Lower lobe of right lung (tissue), 2 donors: ENCODE data around the gene NUDT2. TPM values are rescaled to one million over a fixed set of nuclear protein-coding genes. Genes with fewer than 3 reads are reported as not detected.

ENCODE experiments used
- ATAC-seq, 2 donors: fragments of 200-7000 bp; cut with Tn5 transposase; one replicate each; pipeline ENCODE4 v1.9.1; 2020 to 2022; ENCODE audit warnings: mild to moderate bottlenecking in 2 of 2, moderate library complexity in 2 of 2
- DNase-seq: peaks from one replicate; pipeline ENCODE4 v3.0.0-alpha.2; 2020
- H3K27ac ChIP-seq: fragments of 200-600 bp; one replicate; pipeline ENCODE4 v1.8.0; 2022
- H3K27me3 ChIP-seq: fragments of 200-600 bp; one replicate; pipeline ENCODE4 v1.8.0; 2022; ENCODE audit warnings: low read depth
- H3K36me3 ChIP-seq: fragments of 200-600 bp; one replicate; pipeline ENCODE4 v1.8.0; 2022; ENCODE audit warnings: mild to moderate bottlenecking
- H3K4me1 ChIP-seq: fragments of 200-600 bp; one replicate; pipeline ENCODE4 v1.8.0; 2022
- H3K4me3 ChIP-seq: fragments of 200-600 bp; one replicate; pipeline ENCODE4 v1.8.0; 2022; ENCODE audit warnings: mild to moderate bottlenecking
- H3K9me3 ChIP-seq: fragments of 200-600 bp; one replicate; pipeline ENCODE4 v1.8.0; 2022
- intact Hi-C: fragments of 100-400 bp; cut with DNase I; formaldehyde crosslinking; loops from one replicate; pipeline ENCODE4 v1.11.0; 2022
- long read RNA-seq: library from polyadenylated mRNA; unstranded; transcript quantifications from one replicate; pipeline ENCODE4 v2.0.0, GENCODE V29; 2021
- total RNA-seq: library from RNA; stranded (reverse); fragmentation: NEBNext Ultra II Directional; extraction: Animal tissue kit (Norgen Biotek cat#: 25700); gene quantifications from one replicate; pipeline ENCODE4 v1.2.1, GENCODE V29; 2021
- TF ChIP-seq, protein P1 (sequence below): fragments of 200-600 bp; IDR thresholded peaks from one replicate; pipeline ENCODE4 v1.8.0; 2022; ENCODE audit warnings: antibody characterized with exemption, mild to moderate bottlenecking
- donor health status: DM: no; HTN: yes; CAD: no; lungs with severe emphysema.

The NUDT2 gene
- 13.5 TPM for total RNA-seq
- long read RNA-seq, partial matches to known transcripts: 2 of 13 reads
- long read RNA-seq, other reads (novel, unspliced or antisense): 7 of 13 reads

DNA sequence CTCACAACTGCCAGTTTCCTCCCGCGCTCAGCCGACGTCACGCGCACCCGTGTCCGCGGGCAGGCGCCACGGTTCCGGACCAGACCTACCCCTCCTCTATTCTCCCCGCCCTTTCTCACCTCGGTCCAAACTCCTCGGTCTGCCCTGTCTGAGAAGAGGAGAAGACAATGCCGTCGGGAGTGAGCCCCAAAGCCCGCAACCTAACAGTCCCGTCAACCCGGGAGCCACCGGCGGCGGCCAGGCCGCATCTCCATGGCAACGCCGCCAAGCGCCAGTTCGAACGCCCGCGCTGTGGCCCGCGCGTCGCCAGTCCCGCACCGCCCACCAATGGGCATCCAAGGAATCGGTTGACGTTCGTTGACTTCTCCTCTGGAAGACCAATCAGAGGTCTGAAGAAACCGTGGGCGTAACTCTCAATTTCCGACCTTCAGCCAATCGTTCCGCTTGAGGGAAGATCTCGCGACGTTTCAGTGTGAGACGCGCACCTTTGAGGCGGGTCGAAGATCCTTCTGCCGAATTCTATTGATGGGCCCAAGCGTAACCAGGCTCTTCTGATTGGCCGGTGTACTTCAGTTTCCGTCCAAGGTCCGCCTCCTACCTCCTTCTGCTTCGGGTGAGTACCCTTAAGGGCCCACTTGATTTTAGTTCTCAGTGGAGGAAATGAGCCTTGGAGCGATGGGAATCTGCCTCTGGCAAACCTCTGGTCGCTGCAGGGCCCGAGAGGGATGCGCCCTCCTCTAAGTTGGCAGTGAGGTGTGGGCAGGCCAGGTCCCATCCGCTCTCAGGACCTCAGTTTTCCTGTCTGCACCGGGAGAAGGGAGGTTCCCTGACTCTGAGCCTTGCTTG lies at the start of gene NUDT2, which contains the start of gene KIF24:
Gene NUDT2, plus strand, starts transcription at position 583 of the 846 bp plus-strand sequence. CDS start 9,471 bp downstream, outside the sequence.
Gene KIF24, minus strand, starts transcription at position 282 of the 846 bp plus-strand sequence. CDS start 17,922 bp downstream, outside the sequence.
- Histone ChIP-seq H3K4me1 (peaks cover 17% of the 10 kb centered on the region), H3K4me3 (peak within 1 kb of the TSS; percentile 67), H3K27ac (peak within 1 kb of the TSS; percentile 82), H3K36me3 (no peaks in the 10 kb centered on the region), H3K9me3 (no peaks in the 10 kb centered on the region), H3K27me3 (no peaks in the 10 kb centered on the region)
- intact Hi-C loops: no loop called here
- TF ChIP-seq, protein P1, sequence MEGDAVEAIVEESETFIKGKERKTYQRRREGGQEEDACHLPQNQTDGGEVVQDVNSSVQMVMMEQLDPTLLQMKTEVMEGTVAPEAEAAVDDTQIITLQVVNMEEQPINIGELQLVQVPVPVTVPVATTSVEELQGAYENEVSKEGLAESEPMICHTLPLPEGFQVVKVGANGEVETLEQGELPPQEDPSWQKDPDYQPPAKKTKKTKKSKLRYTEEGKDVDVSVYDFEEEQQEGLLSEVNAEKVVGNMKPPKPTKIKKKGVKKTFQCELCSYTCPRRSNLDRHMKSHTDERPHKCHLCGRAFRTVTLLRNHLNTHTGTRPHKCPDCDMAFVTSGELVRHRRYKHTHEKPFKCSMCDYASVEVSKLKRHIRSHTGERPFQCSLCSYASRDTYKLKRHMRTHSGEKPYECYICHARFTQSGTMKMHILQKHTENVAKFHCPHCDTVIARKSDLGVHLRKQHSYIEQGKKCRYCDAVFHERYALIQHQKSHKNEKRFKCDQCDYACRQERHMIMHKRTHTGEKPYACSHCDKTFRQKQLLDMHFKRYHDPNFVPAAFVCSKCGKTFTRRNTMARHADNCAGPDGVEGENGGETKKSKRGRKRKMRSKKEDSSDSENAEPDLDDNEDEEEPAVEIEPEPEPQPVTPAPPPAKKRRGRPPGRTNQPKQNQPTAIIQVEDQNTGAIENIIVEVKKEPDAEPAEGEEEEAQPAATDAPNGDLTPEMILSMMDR: no peak
- DNase-seq (peak; percentile 97), ATAC-seq (peak; percentile 99)

DNA sequence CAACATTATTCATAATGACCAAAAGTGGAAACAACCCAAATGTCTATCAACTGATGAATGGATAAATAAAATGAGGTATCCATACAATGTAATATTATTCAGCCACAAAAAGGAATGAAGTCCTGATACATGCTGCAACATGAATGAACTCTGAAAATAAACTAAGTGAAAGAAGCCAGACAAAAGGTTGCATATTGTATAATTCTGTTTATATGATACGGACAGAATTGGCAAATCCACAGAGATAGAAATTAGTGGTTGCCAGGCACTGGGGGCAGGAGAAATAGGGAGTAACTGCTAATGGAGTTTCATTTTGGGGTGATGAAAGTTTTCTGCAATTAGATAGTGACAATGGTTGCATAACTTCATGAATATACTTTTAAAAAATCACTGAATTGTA lies 47.3 kb upstream of the NUDT2 start:
- TF ChIP-seq, protein P1: no peak
- intact Hi-C loops: no loop called here
- Histone ChIP-seq H3K4me3 (no peak overlapping the region), H3K4me1 (no peaks in the 10 kb centered on the region), H3K9me3 (no peaks in the 10 kb centered on the region), H3K27ac (no peak overlapping the region), H3K36me3 (no peaks in the 10 kb centered on the region), H3K27me3 (no peaks in the 10 kb centered on the region)
- no peak for DNase-seq
- ATAC-seq: no peak

DNA sequence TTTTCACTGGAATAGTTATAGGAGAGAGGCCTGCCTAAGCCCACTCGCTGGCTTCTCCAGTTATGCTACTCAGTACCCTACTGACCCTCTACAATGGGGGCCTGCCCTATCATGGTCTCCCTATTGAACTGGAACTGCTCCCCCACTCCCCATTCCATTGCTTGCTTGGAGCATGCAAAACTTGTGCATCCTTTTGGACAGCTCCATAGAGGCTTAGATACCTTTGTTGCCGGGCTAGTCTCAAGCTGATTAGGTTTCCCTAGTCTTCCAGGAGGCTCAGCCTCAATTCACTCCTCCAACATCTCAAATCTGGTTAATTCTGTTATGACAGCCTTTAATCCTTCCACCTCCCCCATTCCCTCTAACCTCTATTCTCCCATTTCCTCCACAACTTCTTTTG lies 40.2 kb upstream of the NUDT2 start:
- no peaks in the 10 kb centered on the region for H3K4me1 ChIP-seq
- DNase-seq: no peak
- H3K4me3 ChIP-seq: no peak overlapping the region
- H3K27me3 ChIP-seq: no peaks in the 10 kb centered on the region
- ATAC-seq: peak in 1 of 2 donors; percentile 17
- TF ChIP-seq, protein P1: no peak
- no peaks in the 10 kb centered on the region for H3K9me3 ChIP-seq
- intact Hi-C loops: no loop called here
- no peak overlapping the region for H3K27ac ChIP-seq
- no peaks in the 10 kb centered on the region for H3K36me3 ChIP-seq

DNA sequence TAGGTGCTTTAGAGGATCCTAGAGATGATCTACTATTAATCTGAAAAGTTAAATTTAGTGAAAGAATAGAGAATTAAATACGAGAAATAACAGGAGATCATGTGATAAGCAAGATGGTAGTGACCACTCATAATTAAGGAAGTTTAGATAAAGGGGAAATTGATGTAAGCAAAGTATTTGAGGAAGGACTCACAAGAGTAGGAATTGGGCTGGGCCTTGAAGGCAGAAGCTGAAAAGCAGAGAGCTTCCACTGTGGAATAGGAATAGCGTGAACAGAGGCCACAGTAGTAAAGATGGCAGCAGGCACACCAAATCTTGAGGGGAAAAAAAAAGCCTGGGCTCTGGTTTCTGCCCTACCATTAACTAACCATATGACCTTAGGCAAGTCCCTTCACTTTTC lies 38.3 kb upstream of the NUDT2 start:
- ATAC-seq (peak in 1 of 2 donors; percentile 52), DNase-seq (no peak)
- Histone ChIP-seq H3K9me3 (no peaks in the 10 kb centered on the region), H3K27me3 (no peaks in the 10 kb centered on the region), H3K27ac (no peak overlapping the region), H3K36me3 (no peaks in the 10 kb centered on the region), H3K4me1 (no peaks in the 10 kb centered on the region), H3K4me3 (no peak overlapping the region)
- TF ChIP-seq, protein P1: no peak
- intact Hi-C loops: no loop called here

DNA sequence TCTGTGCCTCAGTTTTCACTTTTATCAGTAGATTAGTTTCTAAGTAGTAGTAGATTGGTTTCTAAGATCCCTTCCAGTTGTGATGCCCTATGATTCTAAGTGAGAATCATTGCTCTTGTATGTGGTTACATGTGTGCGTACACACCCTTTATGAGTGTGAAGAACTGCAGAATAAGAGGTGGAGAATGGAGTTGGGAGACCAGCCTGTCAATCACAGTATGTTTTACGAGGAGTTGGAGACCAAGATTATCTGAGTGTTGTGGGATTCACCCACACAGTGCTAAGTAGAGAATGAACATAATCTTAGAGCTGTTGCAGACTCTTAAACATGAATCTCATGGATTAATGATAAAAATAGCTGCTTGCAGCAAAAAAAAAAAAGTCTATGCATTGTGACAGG lies 37.9 kb upstream of the NUDT2 start:
- H3K4me1 ChIP-seq: no peaks in the 10 kb centered on the region
- H3K27ac ChIP-seq: no peak overlapping the region
- H3K27me3 ChIP-seq: no peaks in the 10 kb centered on the region
- no peak overlapping the region for H3K4me3 ChIP-seq
- DNase-seq: no peak
- no peak for ATAC-seq
- TF ChIP-seq, protein P1: no peak
- intact Hi-C loops: no loop called here
- no peaks in the 10 kb centered on the region for H3K9me3 ChIP-seq
- H3K36me3 ChIP-seq: no peaks in the 10 kb centered on the region
